ENCODE data around the gene POLK. TPM values are rescaled to one million over a fixed set of nuclear protein-coding genes. Genes with fewer than 3 reads are reported as not detected.

Gene POLK
- total RNA-seq, 4 donors from 2014 or later = 11.8 to 43.8 (median 27.2) TPM

GRCh38 chr5:75536694-75537360, 25.1 kb downstream of the POLK start:
- WGBS = 94% methylated on average over 4 of the region's 6 CpGs
- TF ChIP-seq POLR2AphosphoS5 (IDR thresholded peaks at IDR 0.05) (no peak), CTCF (IDR thresholded peaks at IDR 0.05) (no peak), EP300 (IDR thresholded peaks at IDR 0.05) (no peak), POLR2A (IDR thresholded peaks at IDR 0.05) (no peak)
- no peak for DNase-seq (ENCODE audit: low spot score in 2 of 2)
- peaks cover 12% of the 10 kb centered on the region for H3K9me3 ChIP-seq
- peaks cover 3% of the 10 kb centered on the region for H3K36me3 ChIP-seq
- H3K4me1 ChIP-seq = peaks cover 10% of the 10 kb centered on the region
- H3K27ac ChIP-seq = no peak overlapping the region
- H3K4me3 ChIP-seq = no peak overlapping the region
- no peaks in the 10 kb centered on the region for H3K27me3 ChIP-seq

GRCh38 chr5:75538211-75538610, 26.5 kb downstream of the POLK start:
- 62% methylated on average over 1 of the region's 1 CpG for WGBS
- DNase-seq (ENCODE audit: low spot score in 2 of 2) = no peak
- Histone ChIP-seq H3K36me3 (peaks cover 3% of the 10 kb centered on the region), H3K4me1 (peaks cover 10% of the 10 kb centered on the region), H3K4me3 (no peak overlapping the region), H3K27me3 (no peaks in the 10 kb centered on the region), H3K27ac (no peak overlapping the region), H3K9me3 (peaks cover 12% of the 10 kb centered on the region)
- TF ChIP-seq CTCF (IDR thresholded peaks at IDR 0.05) = no peak
- TF ChIP-seq POLR2AphosphoS5 (IDR thresholded peaks at IDR 0.05) = no peak
- TF ChIP-seq EP300 (IDR thresholded peaks at IDR 0.05) = no peak
- no peak for TF ChIP-seq POLR2A (IDR thresholded peaks at IDR 0.05)

- H3K4me1 ChIP-seq = no peaks in the 10 kb centered on the region
- DNase-seq (ENCODE audit: low spot score in 2 of 2) = no peak
- peaks cover 3% of the 10 kb centered on the region for H3K36me3 ChIP-seq
- TF ChIP-seq EP300 (IDR thresholded peaks at IDR 0.05) = no peak
- TF ChIP-seq POLR2A (IDR thresholded peaks at IDR 0.05) = no peak
- TF ChIP-seq CTCF (IDR thresholded peaks at IDR 0.05) = no peak
- no peak for TF ChIP-seq POLR2AphosphoS5 (IDR thresholded peaks at IDR 0.05)
- no peaks in the 10 kb centered on the region for H3K9me3 ChIP-seq
- WGBS = 64% methylated on average over 2 of the region's 2 CpGs
- H3K4me3 ChIP-seq = no peak overlapping the region
- no peak overlapping the region for H3K27ac ChIP-seq
- no peaks in the 10 kb centered on the region for H3K27me3 ChIP-seq
These were observed 33.4 kb downstream of the POLK start for GRCh38 chr5:75545131-75545530.

- TF ChIP-seq CTCF (IDR thresholded peaks at IDR 0.05) (no peak), POLR2AphosphoS5 (IDR thresholded peaks at IDR 0.05) (no peak), POLR2A (IDR thresholded peaks at IDR 0.05) (no peak), EP300 (IDR thresholded peaks at IDR 0.05) (no peak)
- no peak for DNase-seq (ENCODE audit: low spot score in 2 of 2)
- Histone ChIP-seq H3K4me1 (no peaks in the 10 kb centered on the region), H3K27ac (no peak overlapping the region), H3K27me3 (no peaks in the 10 kb centered on the region), H3K36me3 (no peaks in the 10 kb centered on the region), H3K9me3 (no peaks in the 10 kb centered on the region), H3K4me3 (no peak overlapping the region)
- WGBS = 95% methylated on average over 6 of the region's 6 CpGs
These were observed 35.1 kb downstream of the POLK start for GRCh38 chr5:75546830-75547229.

GRCh38 chr5:75547812-75548211, 36.1 kb downstream of the POLK start:
- WGBS = 91% methylated on average over 3 of the region's 3 CpGs
- H3K27me3 ChIP-seq = no peaks in the 10 kb centered on the region
- H3K4me1 ChIP-seq = no peaks in the 10 kb centered on the region
- H3K9me3 ChIP-seq = no peaks in the 10 kb centered on the region
- no peak for DNase-seq (ENCODE audit: low spot score in 2 of 2)
- no peak overlapping the region for H3K4me3 ChIP-seq
- TF ChIP-seq POLR2AphosphoS5 (IDR thresholded peaks at IDR 0.05) (no peak), CTCF (IDR thresholded peaks at IDR 0.05) (no peak), POLR2A (IDR thresholded peaks at IDR 0.05) (no peak), EP300 (IDR thresholded peaks at IDR 0.05) (no peak)
- peaks cover 4% of the 10 kb centered on the region for H3K36me3 ChIP-seq
- H3K27ac ChIP-seq = no peak overlapping the region

Measured in suprapubic skin (tissue), 4 donors.